Measurements from ENCODE around the gene AGO3.

AGO3 gene

GRCh38 chr1:36024847-36025246 lies 93.9 kb downstream of the AGO3 start:
- DNase-seq (ENCODE audit: low read depth, low spot score) = no peak
- CTCF ChIA-PET = no interaction called here
- TF ChIP-seq CTCF (IDR thresholded peaks at IDR 0.05; ENCODE audit: insufficient read depth, low read length, missing control alignments) = no peak
- POLR2A ChIA-PET = no interaction called here
- H3K4me3 ChIP-seq (ENCODE audit: low read depth, low read length) = no peak overlapping the region

GRCh38 chr1:36027766-36028165 lies 96.9 kb downstream of the AGO3 start:
- TF ChIP-seq CTCF (IDR thresholded peaks at IDR 0.05; ENCODE audit: insufficient read depth, low read length, missing control alignments) = no peak
- POLR2A ChIA-PET = no interaction called here

GRCh38 chr1:36031441-36031840 lies 100.5 kb downstream of the AGO3 start:
- ChIA-PET POLR2A (no interaction called here), CTCF (no interaction called here)
- H3K4me3 ChIP-seq (ENCODE audit: low read depth, low read length) = no peak overlapping the region
- no peak for TF ChIP-seq CTCF (IDR thresholded peaks at IDR 0.05; ENCODE audit: insufficient read depth, low read length, missing control alignments)
- DNase-seq (ENCODE audit: low read depth, low spot score) = no peak

More at GRCh38 chr1:36027766-36028165, 96.9 kb downstream of the AGO3 start:
- H3K4me3 ChIP-seq (ENCODE audit: low read depth, low read length) = no peak overlapping the region
- CTCF ChIA-PET = no interaction called here
- DNase-seq (ENCODE audit: low read depth, low spot score) = no peak

- ChIA-PET CTCF (interaction anchor here (1.2 kb wide), 1 partner anchor 21 kb away, joined by 3 read pairs; no protein-coding TSS in a partner anchor), POLR2A (no interaction called here)
- no peak for TF ChIP-seq CTCF (IDR thresholded peaks at IDR 0.05; ENCODE audit: insufficient read depth, low read length, missing control alignments)
- peak; percentile 36 for DNase-seq (ENCODE audit: low read depth, low spot score)
- no peak overlapping the region for H3K4me3 ChIP-seq (ENCODE audit: low read depth, low read length)
Measured at GRCh38 chr1:36034692-36035091, 103.8 kb downstream of the AGO3 start.

GRCh38 chr1:36035154-36035553 lies 104.2 kb downstream of the AGO3 start:
- no peak overlapping the region for H3K4me3 ChIP-seq (ENCODE audit: low read depth, low read length)
- ChIA-PET CTCF (interaction anchor here (1.2 kb wide), 1 partner anchor 20 kb away, joined by 3 read pairs; no protein-coding TSS in a partner anchor), POLR2A (no interaction called here)
- no peak for DNase-seq (ENCODE audit: low read depth, low spot score)
- TF ChIP-seq CTCF (IDR thresholded peaks at IDR 0.05; ENCODE audit: insufficient read depth, low read length, missing control alignments) = no peak

- ChIA-PET CTCF (no interaction called here), POLR2A (no interaction called here)
- H3K4me3 ChIP-seq (ENCODE audit: low read depth, low read length) = no peak overlapping the region
- no peak for DNase-seq (ENCODE audit: low read depth, low spot score)
- TF ChIP-seq CTCF (IDR thresholded peaks at IDR 0.05; ENCODE audit: insufficient read depth, low read length, missing control alignments) = no peak
Measured at GRCh38 chr1:36040238-36040637, 109.3 kb downstream of the AGO3 start.
